ENCODE results near the gene GFOD2.

GFOD2 gene

DNA sequence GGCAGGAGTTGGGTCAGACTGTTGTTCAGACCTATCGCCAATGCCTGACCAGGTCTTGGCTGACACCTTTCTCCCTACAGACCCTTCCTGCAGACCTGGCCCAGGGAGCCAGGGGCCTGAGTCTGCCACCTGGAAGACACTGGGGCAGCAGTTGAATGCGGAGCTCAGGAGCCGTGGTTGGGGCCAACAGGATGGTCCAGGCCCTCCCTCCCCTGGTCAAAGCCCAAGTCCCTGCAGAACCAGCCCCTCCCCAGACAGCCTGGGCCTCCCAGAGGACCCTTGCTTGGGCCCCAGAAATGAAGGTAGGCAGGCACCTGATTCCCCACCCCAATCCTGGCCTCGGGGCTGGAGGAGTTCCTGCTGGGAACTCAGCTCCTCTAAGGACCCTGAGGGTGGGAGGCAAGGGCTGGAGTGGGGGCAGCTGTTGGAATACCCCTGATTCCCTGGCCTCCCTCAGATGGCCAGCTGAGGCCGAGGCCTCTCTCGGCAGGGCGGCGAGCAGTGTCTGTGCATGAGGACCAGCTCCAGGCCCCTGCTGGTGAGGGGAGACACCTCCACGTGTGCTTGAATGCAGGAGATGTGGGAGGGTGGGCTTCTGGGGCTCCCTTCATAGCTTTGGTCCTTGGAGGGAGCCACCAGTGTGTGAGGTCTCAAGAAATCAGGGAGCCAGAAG is 62.6 kb downstream of the GFOD2 start:
- DNase-seq: no peak

GRCh38 chr16:67655363-67655762 is 63.8 kb downstream of the GFOD2 start:
- DNase-seq: peak; percentile 47

DNA sequence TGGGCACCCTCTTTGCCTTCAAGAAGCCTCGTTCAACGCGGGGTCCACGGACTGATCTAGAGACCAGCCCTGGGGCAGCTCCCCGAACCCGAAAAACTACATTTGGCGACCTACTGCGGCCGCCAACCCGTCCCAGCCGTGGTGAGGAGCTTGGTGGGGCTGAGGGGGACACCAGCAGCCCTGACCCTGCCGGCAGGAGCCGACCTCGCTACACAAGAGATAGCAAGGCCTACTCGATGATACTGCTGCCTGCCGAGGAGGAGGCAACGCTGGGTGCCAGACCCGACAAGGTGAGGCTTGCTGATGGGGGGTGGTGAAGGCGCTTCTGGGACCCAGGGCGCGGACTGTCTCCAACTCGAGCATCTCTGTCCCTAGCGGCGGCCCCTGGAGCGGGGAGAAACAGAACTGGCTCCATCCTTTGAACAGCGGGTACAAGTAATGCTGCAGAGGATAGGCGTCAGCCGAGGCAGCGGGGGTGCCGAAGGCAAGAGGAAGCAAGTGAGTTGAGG is 64.7 kb downstream of the GFOD2 start:
- DNase-seq: peak; percentile 55

DNA sequence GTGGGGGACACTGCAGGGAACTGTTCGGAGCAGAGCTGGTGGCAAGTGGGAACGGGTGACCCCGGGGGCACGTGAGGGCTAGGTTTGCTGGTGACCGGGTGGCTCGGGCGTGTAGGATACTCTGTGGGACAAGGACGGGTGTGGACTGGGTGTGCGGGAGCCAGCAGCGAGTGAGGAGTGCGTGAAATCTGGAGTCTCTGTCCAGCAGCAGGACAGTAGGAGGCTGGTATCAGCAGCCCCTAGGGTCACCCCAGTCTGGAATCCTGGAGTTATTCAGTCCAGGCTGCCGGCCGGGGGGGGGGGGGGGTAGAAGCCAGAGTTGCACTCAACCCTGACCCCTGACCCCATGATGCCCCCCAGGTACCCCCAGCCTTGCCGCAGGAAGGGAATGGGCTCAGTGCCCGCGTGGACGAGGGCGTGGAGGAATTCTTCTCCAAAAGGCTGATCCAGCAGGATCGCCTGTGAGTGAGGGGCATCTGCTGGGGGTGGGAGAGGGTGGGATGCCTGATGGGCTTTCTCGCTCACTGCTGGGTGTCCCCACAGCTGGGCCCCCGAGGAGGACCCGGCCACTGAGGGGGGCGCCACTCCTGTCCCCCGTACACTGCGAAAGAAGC is 65.2 kb downstream of the GFOD2 start:
- peak; percentile 48 for DNase-seq

DNA sequence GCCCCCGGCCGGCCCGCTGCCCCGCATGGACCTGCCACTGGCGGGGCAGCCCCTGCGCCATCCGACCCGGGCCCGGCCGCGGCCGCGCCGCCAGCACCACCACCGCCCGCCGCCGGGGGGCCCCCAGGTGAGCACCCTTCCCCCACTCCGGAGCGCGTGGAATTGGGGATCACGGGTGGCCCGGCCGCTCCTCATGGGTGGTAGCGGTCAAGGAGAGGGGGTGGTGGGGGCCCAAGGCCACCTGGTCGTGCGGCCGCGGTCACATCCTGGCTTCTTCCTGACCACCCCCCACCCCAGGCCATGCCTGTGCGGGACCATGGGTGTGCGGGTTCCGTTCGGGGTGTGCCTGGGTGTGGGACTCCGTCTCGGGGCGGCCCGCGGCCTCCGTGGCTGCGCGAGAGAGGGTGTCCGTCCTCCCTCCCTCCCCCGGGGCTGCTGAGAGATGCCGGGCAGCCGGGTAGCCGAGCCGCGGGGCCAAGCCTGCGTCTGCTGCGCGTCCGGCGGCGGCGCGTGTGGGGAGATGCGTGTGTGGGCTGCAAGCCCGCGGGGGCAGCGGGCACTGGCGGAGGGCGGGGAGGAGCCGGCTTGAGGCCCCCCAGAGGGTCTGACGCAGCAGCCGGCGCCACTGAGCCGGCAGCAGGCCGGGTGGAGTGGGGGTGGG is 65.9 kb downstream of the GFOD2 start:
- peak; percentile 48 for DNase-seq

DNA sequence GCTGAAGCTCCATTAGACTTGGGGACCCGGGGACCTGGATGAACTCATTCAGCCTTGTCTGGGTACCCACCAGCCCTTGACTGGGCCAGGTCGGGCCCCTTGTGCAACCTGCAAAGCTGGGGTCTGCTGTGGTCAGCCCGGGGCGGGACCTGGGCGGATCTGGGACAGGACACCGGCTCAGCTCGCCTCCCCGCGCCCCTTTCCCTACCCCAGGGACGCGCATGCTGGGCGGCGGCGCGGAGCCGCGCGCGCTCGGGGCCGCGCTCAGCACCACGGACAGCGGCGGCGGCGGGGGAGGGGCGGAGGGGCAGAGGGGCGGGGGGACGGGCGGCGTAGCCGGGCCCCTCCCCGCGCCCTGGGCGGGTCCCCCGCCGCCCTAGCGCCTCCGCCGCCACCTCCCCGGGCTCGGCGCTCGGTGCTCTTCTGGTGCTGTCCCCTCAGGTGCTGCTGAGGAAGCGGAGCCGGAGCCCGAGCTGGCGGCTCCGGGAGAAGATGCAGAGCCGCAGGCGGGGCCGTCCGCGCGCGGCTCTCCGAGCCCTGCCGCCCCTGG is 66.5 kb downstream of the GFOD2 start:
- peak; percentile 50 for DNase-seq

DNA sequence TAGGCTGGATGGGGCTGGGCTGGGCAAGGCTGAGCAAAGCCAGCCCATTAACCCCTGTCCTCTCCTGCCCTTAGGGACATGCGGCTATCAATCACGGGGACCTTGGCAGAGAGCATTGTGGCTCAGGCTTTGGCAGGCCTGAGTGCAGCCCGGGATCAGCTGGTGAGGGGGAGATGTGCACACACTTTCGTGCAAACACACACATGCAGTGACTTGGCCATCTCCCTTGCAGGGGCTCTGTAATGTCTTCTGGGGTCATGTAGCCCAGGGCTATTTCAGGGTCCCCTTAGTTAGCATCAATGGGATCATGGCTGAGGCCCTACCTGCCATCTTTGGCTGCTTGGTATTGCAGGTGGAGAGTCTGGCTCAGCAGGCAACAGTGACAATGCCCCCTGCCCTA is 67.3 kb downstream of the GFOD2 start:
- DNase-seq: no peak

GRCh38 chr16:67651039-67651438 is 68.1 kb downstream of the GFOD2 start:
- DNase-seq: peak; percentile 46

DNA sequence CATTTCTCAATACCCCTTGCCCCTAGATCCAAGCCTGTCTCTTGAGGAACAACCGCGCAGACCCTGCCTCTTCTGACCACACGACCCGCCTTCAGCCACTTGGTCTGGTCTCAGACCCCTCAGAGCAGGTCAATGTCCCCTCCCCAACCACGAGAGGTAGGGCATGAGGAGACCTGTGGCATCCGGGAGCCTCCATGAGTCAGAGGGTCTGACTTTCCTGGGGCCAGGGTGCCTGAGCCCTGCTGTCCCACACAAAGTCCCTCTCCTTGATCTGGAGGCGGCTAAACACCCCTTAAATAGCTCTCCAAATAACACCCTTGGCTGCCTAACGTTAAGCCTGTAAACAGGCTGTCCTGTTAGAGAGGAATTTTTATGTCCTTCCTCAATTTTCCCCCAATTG is 69.1 kb downstream of the GFOD2 start:
- peak; percentile 49 for DNase-seq

- DNase-seq: peak; percentile 51
Observed at GRCh38 chr16:67649494-67649931, 69.6 kb downstream of the GFOD2 start.

DNA sequence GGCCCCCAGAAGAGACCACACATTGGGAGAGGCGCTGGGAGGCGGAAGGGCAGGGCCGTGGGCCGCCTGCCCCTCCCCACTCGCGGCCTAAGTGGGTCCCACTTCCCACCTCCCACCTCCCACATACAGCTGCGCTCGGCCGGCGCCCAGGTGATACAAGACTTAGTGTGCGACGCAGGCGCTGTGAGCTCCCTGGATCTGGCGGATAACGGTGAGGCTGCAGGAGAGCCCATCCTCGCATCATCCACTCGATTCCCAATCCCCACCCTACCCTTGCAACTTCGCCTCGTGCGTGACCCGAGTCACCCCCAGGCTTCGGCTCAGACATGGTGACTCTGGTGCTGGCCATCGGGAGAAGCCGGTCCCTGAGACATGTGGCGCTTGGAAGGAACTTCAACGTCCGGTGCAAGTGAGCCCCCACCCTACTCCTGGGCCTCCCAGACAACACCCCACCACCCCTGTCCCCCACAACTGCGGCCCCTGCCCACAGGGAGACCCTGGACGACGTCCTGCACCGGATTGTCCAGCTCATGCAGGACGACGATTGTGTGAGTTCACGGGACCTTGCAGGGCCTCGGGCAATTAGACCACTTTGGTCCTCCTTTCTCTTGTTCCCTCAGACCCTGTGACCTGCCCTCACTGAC is 70.2 kb downstream of the GFOD2 start:
- DNase-seq: no peak

- DNase-seq: no peak
Observed at GRCh38 chr16:67648088-67648763, 70.9 kb downstream of the GFOD2 start.

DNA sequence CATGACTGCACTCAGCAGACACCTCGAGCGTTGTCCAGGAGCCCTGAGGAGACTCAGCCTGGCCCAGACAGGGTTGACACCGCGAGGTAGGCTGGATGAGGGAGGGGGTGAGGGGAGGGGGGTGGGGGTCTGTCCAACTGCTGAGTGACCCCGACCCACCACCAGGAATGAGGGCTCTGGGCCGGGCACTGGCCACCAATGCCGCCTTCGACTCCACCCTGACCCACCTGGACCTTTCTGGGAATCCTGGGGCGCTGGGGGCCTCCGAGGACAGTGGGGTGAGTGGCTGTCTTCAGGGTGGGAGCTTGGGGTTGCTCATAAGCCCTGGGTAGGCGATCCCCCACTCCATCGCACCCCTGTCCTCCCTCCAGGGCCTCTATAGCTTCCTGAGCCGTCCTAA is 71.4 kb downstream of the GFOD2 start:
- DNase-seq: no peak

DNA sequence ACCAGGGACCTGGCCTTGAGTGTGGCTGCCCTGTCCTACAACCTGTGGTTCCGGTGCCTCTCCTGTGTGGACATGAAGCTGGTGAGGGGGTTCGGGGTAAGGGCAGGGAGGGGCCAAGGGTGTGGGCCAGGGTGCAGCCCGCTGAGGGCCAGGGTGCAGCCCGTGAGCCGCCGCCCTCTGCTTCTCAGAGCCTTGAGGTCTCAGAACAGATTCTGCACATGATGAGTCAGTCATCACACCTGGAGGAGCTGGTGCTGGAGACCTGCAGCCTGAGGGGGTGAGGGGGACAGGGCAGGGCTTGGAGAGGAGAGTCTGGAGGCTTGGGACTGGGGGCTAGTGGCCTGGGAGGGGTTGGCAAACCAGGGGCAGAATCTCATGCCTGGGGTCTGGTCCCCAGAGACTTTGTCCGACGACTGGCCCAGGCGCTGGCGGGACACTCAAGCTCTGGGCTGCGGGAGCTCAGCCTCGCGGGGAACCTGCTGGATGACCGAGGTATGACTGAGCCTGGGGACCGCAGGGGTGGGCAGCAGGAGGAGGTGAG is 71.9 kb downstream of the GFOD2 start:
- DNase-seq: no peak

- DNase-seq: no peak
Observed at GRCh38 chr16:67645397-67646121, 73.6 kb downstream of the GFOD2 start.

GRCh38 chr16:67644038-67644437 is 75.1 kb downstream of the GFOD2 start:
- peak; percentile 51 for DNase-seq

DNA sequence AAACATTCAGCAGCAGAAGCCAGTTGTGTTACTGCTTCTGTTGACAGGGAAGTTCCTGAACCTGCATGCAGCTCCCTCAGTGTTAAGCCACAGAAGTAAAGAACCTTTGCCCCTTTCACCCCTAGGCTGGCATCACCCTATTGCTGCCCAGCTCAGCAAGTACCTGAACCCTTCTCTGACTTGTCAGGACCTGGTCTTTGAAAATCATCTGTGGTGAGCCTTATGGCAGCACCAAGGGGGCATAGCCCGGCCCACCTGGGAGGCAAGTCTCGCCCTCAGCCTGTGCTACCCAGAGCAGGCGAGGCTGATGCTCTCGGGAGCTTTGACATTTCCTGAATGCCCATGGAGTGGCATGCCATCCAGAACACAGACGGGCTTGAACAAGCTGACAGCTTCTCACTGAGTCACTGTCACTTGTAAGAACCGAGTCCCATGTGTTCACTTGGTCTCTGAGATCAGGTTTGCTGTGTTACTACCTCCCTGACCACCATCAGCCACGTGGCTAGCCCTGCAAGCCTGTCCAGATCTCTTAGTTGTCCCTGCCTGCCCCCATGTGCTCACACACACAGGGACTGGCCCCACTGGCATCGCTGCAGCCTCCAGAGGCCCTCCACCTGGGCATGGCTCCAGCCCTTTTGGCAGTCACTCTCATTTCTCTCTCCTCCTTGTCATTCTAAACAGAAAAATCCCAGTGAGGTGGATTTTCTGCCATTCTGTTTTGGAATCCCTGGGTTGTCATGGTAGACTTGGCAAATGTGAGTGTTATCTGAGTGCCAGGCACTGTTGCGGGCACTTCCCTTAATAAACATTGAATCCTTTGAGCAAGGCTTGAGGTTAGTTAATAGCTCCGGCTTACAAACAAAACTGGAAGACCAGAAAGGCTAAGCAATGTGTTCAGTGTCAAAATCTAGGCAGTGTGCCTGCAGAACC is 77.1 kb downstream of the GFOD2 start:
- no peak for DNase-seq

DNA sequence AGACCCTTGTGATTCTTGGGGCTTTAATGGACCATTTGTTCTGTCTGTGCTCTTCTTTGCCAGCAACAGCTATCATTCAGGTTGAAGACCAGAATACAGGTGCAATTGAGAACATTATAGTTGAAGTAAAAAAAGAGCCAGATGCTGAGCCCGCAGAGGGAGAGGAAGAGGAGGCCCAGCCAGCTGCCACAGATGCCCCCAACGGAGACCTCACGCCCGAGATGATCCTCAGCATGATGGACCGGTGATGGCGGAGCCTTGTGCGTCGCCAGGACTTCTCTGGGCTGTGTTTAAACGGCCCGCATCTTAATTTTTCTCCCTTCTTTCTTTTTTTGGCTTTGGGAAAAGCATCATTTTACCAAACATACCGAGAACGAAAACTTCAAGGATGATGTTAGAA is 81.5 kb downstream of the GFOD2 start:
- no peak for DNase-seq

GRCh38 chr16:67636713-67637112 is 82.4 kb downstream of the GFOD2 start:
- DNase-seq: no peak

DNA sequence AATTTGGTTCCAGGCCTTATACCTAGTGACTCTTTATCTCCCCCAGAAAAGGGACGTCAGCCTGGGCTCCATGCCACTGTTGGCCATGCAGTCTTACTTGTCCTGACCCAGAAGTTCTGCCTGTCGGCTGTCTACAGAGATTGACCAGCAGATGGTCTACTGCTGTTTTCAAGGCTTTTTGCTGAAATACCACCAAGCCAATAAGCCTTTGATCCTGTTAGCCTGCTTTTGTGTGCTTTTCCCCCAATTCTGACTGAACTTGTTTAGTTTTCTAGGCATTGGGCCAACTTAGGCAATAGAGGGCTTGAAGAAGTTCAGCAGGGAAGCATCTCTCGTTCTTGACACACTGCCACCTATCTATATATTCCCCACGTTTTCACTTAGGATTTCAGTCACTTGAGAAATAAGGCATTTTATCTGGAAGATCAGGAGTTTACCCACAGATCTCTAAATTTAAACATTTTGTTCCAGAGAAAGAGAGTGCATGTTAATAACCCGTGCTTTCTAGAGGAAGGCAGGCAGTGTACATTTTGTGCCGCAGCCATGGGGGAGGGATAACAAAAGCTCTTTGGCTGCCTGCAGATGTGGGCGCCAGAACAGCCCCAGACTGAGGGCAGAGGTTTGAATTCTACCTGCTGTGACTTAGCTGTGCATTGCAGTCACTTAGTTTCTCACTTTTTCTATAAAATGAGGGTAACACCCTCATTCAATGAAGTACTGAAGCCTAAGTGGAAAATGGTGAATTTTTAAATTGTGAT is 86.5 kb downstream of the GFOD2 start:
- no peak for DNase-seq

All from activated CD8-positive, alpha-beta memory T cell treated with anti-CD3 and anti-CD28 coated beads, Interleukin-2, amount 50 U/mL, for 48 hours (primary cell).